Measurements from ENCODE around the gene CYP26A1.

Gene CYP26A1

GRCh38 chr10:93126483-93127052 lies 52.9 kb downstream of the CYP26A1 start:
- peak; percentile 46 for DNase-seq

All from DMS53 (cell line).